Dedifferentiated amniotic fluid mesenchymal stem cell (primary cell): ENCODE data around the gene SHROOM3.
"Not testable (repeated sequence)": the region's sequence is repeated elsewhere in the genome, so short reads cannot be mapped to it uniquely, and the experiment has no call there.

Experiments used
- DNase-seq: peaks from one replicate; pipeline ENCODE4 v3.0.0-alpha.2; 2016; ENCODE audit errors: extremely low spot score

The SHROOM3 gene

GRCh38 chr4:76718831-76719230, 283.8 kb downstream of the SHROOM3 start:
- DNase-seq = no peak

- no peak for DNase-seq
Measured at GRCh38 chr4:76720121-76720520, 285.1 kb downstream of the SHROOM3 start.

GRCh38 chr4:76722146-76722545, 287.1 kb downstream of the SHROOM3 start:
- not testable (repeated sequence) for DNase-seq

GRCh38 chr4:76722838-76723237, 287.8 kb downstream of the SHROOM3 start:
- DNase-seq = no peak

- no peak for DNase-seq
Measured at GRCh38 chr4:76723373-76723772, 288.3 kb downstream of the SHROOM3 start.

- peak; percentile 85 for DNase-seq
Measured at GRCh38 chr4:76723924-76724323, 288.9 kb downstream of the SHROOM3 start.

GRCh38 chr4:76725039-76725438, 290.0 kb downstream of the SHROOM3 start:
- DNase-seq = no peak

GRCh38 chr4:76726176-76726575, 291.1 kb downstream of the SHROOM3 start:
- no peak for DNase-seq

- no peak for DNase-seq
Measured at GRCh38 chr4:76726631-76727030, 291.6 kb downstream of the SHROOM3 start.

- not testable (repeated sequence) for DNase-seq
Measured at GRCh38 chr4:76727934-76728333, 292.9 kb downstream of the SHROOM3 start.

GRCh38 chr4:76729460-76729859, 294.4 kb downstream of the SHROOM3 start:
- no peak for DNase-seq

- DNase-seq = no peak
Measured at GRCh38 chr4:76729980-76730379, 295.0 kb downstream of the SHROOM3 start.

GRCh38 chr4:76732246-76732645, 297.2 kb downstream of the SHROOM3 start:
- no peak for DNase-seq

- DNase-seq = no peak
Measured at GRCh38 chr4:76733068-76733771, 298.2 kb downstream of the SHROOM3 start.

GRCh38 chr4:76736414-76736813, 301.4 kb downstream of the SHROOM3 start:
- peak; percentile 67 for DNase-seq

- no peak for DNase-seq
Measured at GRCh38 chr4:76737180-76737579, 302.2 kb downstream of the SHROOM3 start.

GRCh38 chr4:76737771-76738085, 302.7 kb downstream of the SHROOM3 start:
- no peak for DNase-seq

GRCh38 chr4:76738086-76738931, 303.3 kb downstream of the SHROOM3 start:
- DNase-seq = peak; percentile 70

- DNase-seq = no peak
Measured at GRCh38 chr4:76740192-76740591, 305.2 kb downstream of the SHROOM3 start.

- no peak for DNase-seq
Measured at GRCh38 chr4:76740866-76741662, 306.0 kb downstream of the SHROOM3 start.

- no peak for DNase-seq
Measured at GRCh38 chr4:76741663-76742020, 306.6 kb downstream of the SHROOM3 start.

- peak; percentile 58 for DNase-seq
Measured at GRCh38 chr4:76744241-76744921, 309.4 kb downstream of the SHROOM3 start.
